ENCODE measurements around the gene TCF12. TPM values are rescaled to one million over a fixed set of nuclear protein-coding genes. Genes with fewer than 3 reads are reported as not detected.

The TCF12 gene
- total RNA-seq, 4 donors from 2014 or later: 50.5 to 117 (median 89.8) TPM

- intact Hi-C loops (cut with DNase I; ENCODE audit: low total_unique reads): no loop called here
- H3K4me3 ChIP-seq (ENCODE audit: low read depth, poor library complexity, severe bottlenecking): no peak overlapping the region
- no peak for DNase-seq (ENCODE audit: low spot score in 2 of 2)
- TF ChIP-seq POLR2A (IDR thresholded peaks at IDR 0.05) (no peak), CTCF (IDR thresholded peaks at IDR 0.05) (no peak)
These were observed 49.8 kb downstream of the TCF12 start for GRCh38 chr15:56968256-56968655.

- intact Hi-C loops (cut with DNase I; ENCODE audit: low total_unique reads): no loop called here
- 96 to 100% methylated on average over 1 of the region's 1 CpG for WGBS, 2 donors
- TF ChIP-seq CTCF (IDR thresholded peaks at IDR 0.05) (no peak), POLR2A (IDR thresholded peaks at IDR 0.05) (no peak)
- H3K4me3 ChIP-seq (ENCODE audit: low read depth, poor library complexity, severe bottlenecking): no peak overlapping the region
- DNase-seq (ENCODE audit: low spot score in 2 of 2): no peak
These were observed 50.4 kb downstream of the TCF12 start for GRCh38 chr15:56968821-56969220.

DNA sequence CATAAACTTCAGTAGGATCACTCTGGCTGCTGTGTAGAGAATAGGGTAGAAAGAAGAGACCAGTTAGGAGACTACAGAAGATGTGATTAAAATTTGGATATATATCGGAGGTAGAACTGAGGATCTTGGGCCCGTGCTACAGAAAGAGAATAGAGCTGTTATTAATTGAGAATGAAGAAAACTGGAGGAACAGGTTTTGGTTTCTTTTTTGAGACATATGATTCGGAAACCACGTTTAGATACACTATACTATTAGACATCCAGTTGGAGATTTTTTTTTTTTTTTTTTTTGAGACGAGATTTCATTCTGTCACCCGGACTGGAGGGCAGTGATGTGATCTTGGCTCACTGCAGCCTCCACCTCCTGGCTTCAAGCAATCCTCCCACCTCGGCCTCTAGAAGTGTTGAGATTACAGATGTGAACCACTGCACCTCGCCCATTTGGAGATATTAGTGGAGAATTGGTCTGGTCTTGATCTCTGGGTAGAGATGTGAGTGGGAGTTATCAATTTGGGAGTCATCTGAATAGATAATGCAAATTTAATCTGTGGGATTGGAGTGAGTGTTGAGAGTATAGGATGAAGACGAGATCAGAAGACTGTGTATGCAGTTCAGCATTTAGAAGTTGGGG lies 50.9 kb downstream of the TCF12 start:
- no peak for DNase-seq (ENCODE audit: low spot score in 2 of 2)
- H3K4me3 ChIP-seq (ENCODE audit: low read depth, poor library complexity, severe bottlenecking): no peak overlapping the region
- 52 to 63% methylated on average over 9 of the region's 9 CpGs for WGBS, 2 donors
- TF ChIP-seq POLR2A (IDR thresholded peaks at IDR 0.05): no peak
- TF ChIP-seq CTCF (IDR thresholded peaks at IDR 0.05): no peak
- intact Hi-C loops (cut with DNase I; ENCODE audit: low total_unique reads): no loop called here

DNA sequence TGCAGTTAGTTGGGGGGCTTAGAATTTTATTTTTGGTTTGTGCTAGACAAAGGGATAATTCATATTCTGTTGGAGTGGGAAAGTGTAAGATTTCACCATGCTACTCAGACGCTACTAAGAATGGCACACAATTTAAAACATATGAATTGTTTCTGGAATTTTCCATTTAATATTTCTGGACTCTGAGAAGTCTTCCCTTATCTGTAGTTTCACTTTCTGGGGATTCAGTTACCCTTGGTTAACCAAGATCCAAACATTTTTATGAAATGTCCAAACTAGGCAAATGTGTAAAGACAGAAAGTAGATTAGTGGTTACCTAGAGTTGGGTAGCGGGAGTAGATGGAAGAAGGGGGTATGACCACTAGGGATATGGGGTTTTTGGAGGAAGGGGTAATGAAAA lies 53.1 kb downstream of the TCF12 start:
- 77 to 84% methylated on average over 2 of the region's 2 CpGs for WGBS, 2 donors
- H3K4me3 ChIP-seq (ENCODE audit: low read depth, poor library complexity, severe bottlenecking): no peak overlapping the region
- intact Hi-C loops (cut with DNase I; ENCODE audit: low total_unique reads): no loop called here
- TF ChIP-seq CTCF (IDR thresholded peaks at IDR 0.05): no peak
- no peak for TF ChIP-seq POLR2A (IDR thresholded peaks at IDR 0.05)
- DNase-seq (ENCODE audit: low spot score in 2 of 2): no peak

- no peak for DNase-seq (ENCODE audit: low spot score in 2 of 2)
- TF ChIP-seq POLR2A (IDR thresholded peaks at IDR 0.05): no peak
- TF ChIP-seq CTCF (IDR thresholded peaks at IDR 0.05): no peak
- H3K4me3 ChIP-seq (ENCODE audit: low read depth, poor library complexity, severe bottlenecking): no peak overlapping the region
- 51 to 52% methylated on average over 3 of the region's 3 CpGs for WGBS, 2 donors
- intact Hi-C loops (cut with DNase I; ENCODE audit: low total_unique reads): no loop called here
These were observed 53.6 kb downstream of the TCF12 start for GRCh38 chr15:56972016-56972415.

GRCh38 chr15:56972426-56972825 lies 54.0 kb downstream of the TCF12 start:
- H3K4me3 ChIP-seq (ENCODE audit: low read depth, poor library complexity, severe bottlenecking): no peak overlapping the region
- intact Hi-C loops (cut with DNase I; ENCODE audit: low total_unique reads): no loop called here
- 66 to 72% methylated on average over 1 of the region's 1 CpG for WGBS, 2 donors
- TF ChIP-seq POLR2A (IDR thresholded peaks at IDR 0.05) (no peak), CTCF (IDR thresholded peaks at IDR 0.05) (no peak)
- DNase-seq (ENCODE audit: low spot score in 2 of 2): no peak
